Caco-2 (cell line): ENCODE data around the gene PHF21B. TPM values are rescaled to one million over a fixed set of nuclear protein-coding genes. Genes with fewer than 3 reads are reported as not detected.

Experiments
- BruUV-seq: library from RNA; stranded (reverse); fragments of 400-500 nt; replicated peaks from 2 replicates; lab custom pipeline; 2021; lab: Mats Ljungman, UMichigan
- CTCF ChIA-PET: fragments of 300-600 bp; sonication (Branson Sonifier 250); formaldehyde crosslinking; loops from one replicate; lab custom pipeline; 2022; ENCODE audit warnings: antibody characterized with exemption; lab: Charles Lee
- POLR2A ChIA-PET: fragments of 300-600 bp; sonication (Branson Sonifier 250); formaldehyde crosslinking; loops from one replicate; lab custom pipeline; 2022; ENCODE audit warnings: antibody characterized with exemption; lab: Charles Lee
- DNase-seq, 2 experiments: peaks; one replicate each; pipeline versions ENCODE4 v3.0.0 to v3.0.0-alpha.2; 2020 to 2022
- H3K27me3 ChIP-seq: replicated peaks from 2 replicates; pipeline ENCODE4 v1.6.0; 2011; ENCODE audit warnings: low read length; ENCODE audit not compliant: control insufficient read depth, insufficient read depth
- H3K36me3 ChIP-seq: 2 replicates; pipeline ENCODE4 v1.5.1; 2011; ENCODE audit warnings: low read length; ENCODE audit not compliant: control insufficient read depth, insufficient read depth
- H3K4me1 ChIP-seq: fragments of 250-450 bp; sonication (Bioruptor Pico); 2 replicates; pipeline ENCODE4 v1.5.1; 2020; ENCODE audit warnings: mild to moderate bottlenecking
- H3K4me3 ChIP-seq: 2 replicates; pipeline ENCODE4 v1.5.1; 2011; ENCODE audit warnings: low read depth, mild to moderate bottlenecking, control low read depth, low read length
- H3K9me3 ChIP-seq: fragments of 250-450 bp; sonication (Bioruptor Pico); 2 replicates; pipeline ENCODE4 v1.5.1; 2020; ENCODE audit warnings: mild to moderate bottlenecking, moderate library complexity
- H3K27ac Mint-ChIP-seq: one replicate; pipeline ENCODE4 v1.8.0; 2022; ENCODE audit warnings: mixed read lengths; ENCODE audit not compliant: unreplicated experiment
- H3K27me3 Mint-ChIP-seq: one replicate; pipeline ENCODE4 v1.8.0; 2022; ENCODE audit warnings: mixed read lengths; ENCODE audit not compliant: insufficient read depth, unreplicated experiment
- H3K36me3 Mint-ChIP-seq: one replicate; pipeline ENCODE4 v1.8.0; 2022; ENCODE audit warnings: mild to moderate bottlenecking, mixed read lengths; ENCODE audit not compliant: insufficient read depth, unreplicated experiment
- H3K4me1 Mint-ChIP-seq: one replicate; pipeline ENCODE4 v1.8.0; 2022; ENCODE audit warnings: low read depth, mixed read lengths; ENCODE audit not compliant: unreplicated experiment
- H3K4me3 Mint-ChIP-seq: one replicate; pipeline ENCODE4 v1.8.0; 2022; ENCODE audit warnings: mild to moderate bottlenecking, moderate library complexity, mixed read lengths; ENCODE audit not compliant: unreplicated experiment
- H3K9me3 Mint-ChIP-seq: one replicate; pipeline ENCODE4 v1.8.0; 2022; ENCODE audit warnings: mixed read lengths; ENCODE audit not compliant: unreplicated experiment
- CTCF ChIP-seq, 2 experiments: fragments of 200-600 bp in 1 of 2; IDR thresholded peaks; 1 replicate in 1 of 2; 2 replicates in 1 of 2; pipeline versions ENCODE4 v1.5.1 to v1.8.0; 2011 to 2022; ENCODE audit warnings: antibody characterized with exemption in 1 of 2, control low read depth in 1 of 2, inconsistent platforms in 1 of 2, low read depth in 1 of 2, low read length in 1 of 2, mild to moderate bottlenecking in 1 of 2, moderate library complexity in 1 of 2; ENCODE audit not compliant: insufficient read depth in 1 of 2, severe bottlenecking in 1 of 2, unreplicated experiment in 1 of 2
- intact Hi-C: fragments of 100-400 bp; cut with micrococcal nuclease; formaldehyde crosslinking; loops from one replicate; pipeline ENCODE4 v1.10.0; 2022; ENCODE audit not compliant: unreplicated experiment
- total RNA-seq: library from RNA; stranded (reverse); gene quantifications from 2 replicates; pipeline ENCODE4 v1.2.3, GENCODE V29; 2022

The PHF21B gene
- total RNA-seq, 1 experiment from 2014 or later = 0.98 TPM

- H3K27me3 Mint-ChIP-seq = peaks cover under 1% of the 10 kb centered on the region
- H3K4me1 Mint-ChIP-seq = no peaks in the 10 kb centered on the region
- Histone ChIP-seq H3K4me3 (no peak overlapping the region), H3K9me3 (no peaks in the 10 kb centered on the region), H3K4me1 (no peaks in the 10 kb centered on the region), H3K27me3 (no peaks in the 10 kb centered on the region), H3K36me3 (no peaks in the 10 kb centered on the region)
- H3K4me3 Mint-ChIP-seq = no peak overlapping the region
- ChIA-PET POLR2A (no interaction called here), CTCF (no interaction called here)
- H3K36me3 Mint-ChIP-seq = no peaks in the 10 kb centered on the region
- intact Hi-C loops = no loop called here
- DNase-seq = peak in 1 of 2 experiments; percentile 16
- no peak overlapping the region for H3K27ac Mint-ChIP-seq
- no peak for TF ChIP-seq CTCF (IDR thresholded peaks at IDR 0.05; ENCODE audit: insufficient read depth in 1 of 2, low read depth in 1 of 2, low read length in 1 of 2, severe bottlenecking in 1 of 2, unreplicated experiment in 1 of 2)
- H3K9me3 Mint-ChIP-seq = no peaks in the 10 kb centered on the region
- no TSS peak for BruUV-seq
Observed at GRCh38 chr22:44880610-44881290, 129.1 kb downstream of the PHF21B start.

GRCh38 chr22:44879301-44879680 is 130.5 kb downstream of the PHF21B start:
- Mint-ChIP-seq H3K4me3 (no peak overlapping the region), H3K36me3 (no peaks in the 10 kb centered on the region), H3K9me3 (no peaks in the 10 kb centered on the region), H3K27me3 (peaks cover 3% of the 10 kb centered on the region), H3K4me1 (no peaks in the 10 kb centered on the region), H3K27ac (no peak overlapping the region)
- TF ChIP-seq CTCF (IDR thresholded peaks at IDR 0.05; ENCODE audit: insufficient read depth in 1 of 2, low read depth in 1 of 2, low read length in 1 of 2, severe bottlenecking in 1 of 2, unreplicated experiment in 1 of 2) = no peak
- Histone ChIP-seq H3K4me3 (no peak overlapping the region), H3K9me3 (no peaks in the 10 kb centered on the region), H3K36me3 (no peaks in the 10 kb centered on the region), H3K27me3 (no peaks in the 10 kb centered on the region), H3K4me1 (no peaks in the 10 kb centered on the region)
- intact Hi-C loops = no loop called here
- ChIA-PET POLR2A (no interaction called here), CTCF (no interaction called here)
- DNase-seq = peak in 1 of 2 experiments; percentile 14
- BruUV-seq = no TSS peak

- no peak for TF ChIP-seq CTCF (IDR thresholded peaks at IDR 0.05; ENCODE audit: insufficient read depth in 1 of 2, low read depth in 1 of 2, low read length in 1 of 2, severe bottlenecking in 1 of 2, unreplicated experiment in 1 of 2)
Observed at GRCh38 chr22:44878483-44879300, 131.1 kb downstream of the PHF21B start.

More at GRCh38 chr22:44878483-44879300, 131.1 kb downstream of the PHF21B start:
- Histone ChIP-seq H3K4me1 (no peaks in the 10 kb centered on the region), H3K27me3 (no peaks in the 10 kb centered on the region), H3K4me3 (no peak overlapping the region), H3K9me3 (no peaks in the 10 kb centered on the region), H3K36me3 (no peaks in the 10 kb centered on the region)
- ChIA-PET POLR2A (interaction anchor here (0.6 kb wide), 1 partner anchor 597 kb away, joined by 6 read pairs; no protein-coding TSS in a partner anchor), CTCF (no interaction called here)
- no peaks in the 10 kb centered on the region for H3K9me3 Mint-ChIP-seq
- no peak overlapping the region for H3K4me3 Mint-ChIP-seq
- no peaks in the 10 kb centered on the region for H3K36me3 Mint-ChIP-seq
- peaks cover 3% of the 10 kb centered on the region for H3K27me3 Mint-ChIP-seq
- no TSS peak for BruUV-seq
- no peaks in the 10 kb centered on the region for H3K4me1 Mint-ChIP-seq
- intact Hi-C loops = no loop called here
- no peak overlapping the region for H3K27ac Mint-ChIP-seq
- no peak for DNase-seq
